WTC11 (cell line): Measurements from ENCODE around the gene AKR1C8. TPM values are rescaled to one million over a fixed set of nuclear protein-coding genes. Genes with fewer than 3 reads are reported as not detected.
A peak's percentile ranks its signal among the peaks of the same experiment; 100 is the strongest.
"Not testable (repeated sequence)": the region's sequence is repeated elsewhere in the genome, so short reads cannot be mapped to it uniquely, and the experiment has no call there.

Source experiments
- ATAC-seq: fragments of 200-7000 bp; cut with Tn5 transposase; 2 replicates; pipeline ENCODE4 v1.10.0; 2021; ENCODE audit warnings: mild to moderate bottlenecking, moderate library complexity
- CTCF ChIA-PET: fragments of 300-600 bp; sonication (Branson Sonifier 250); formaldehyde crosslinking; loops from one replicate; lab custom pipeline; 2021; ENCODE audit warnings: antibody characterized with exemption; lab: Charles Lee
- POLR2A ChIA-PET: fragments of 350-600 bp; sonication (Branson Sonifier 250); formaldehyde crosslinking; loops from one replicate; lab custom pipeline; 2021; ENCODE audit warnings: antibody characterized with exemption; lab: Charles Lee
- DNase-seq: peaks from one replicate; pipeline ENCODE4 v3.0.0; 2021; ENCODE audit warnings: low spot score
- H3K27ac Mint-ChIP-seq: 2 replicates; pipeline ENCODE4 v1.8.0; 2021; ENCODE audit warnings: mixed read lengths
- H3K27me3 Mint-ChIP-seq: 2 replicates; pipeline ENCODE4 v1.8.0; 2021; ENCODE audit warnings: low read depth, mild to moderate bottlenecking, moderate library complexity, mixed read lengths
- H3K36me3 Mint-ChIP-seq: 2 replicates; pipeline ENCODE4 v1.8.0; 2021; ENCODE audit warnings: mixed read lengths
- H3K4me1 Mint-ChIP-seq: 2 replicates; pipeline ENCODE4 v1.8.0; 2022; ENCODE audit warnings: mixed read lengths
- H3K4me3 Mint-ChIP-seq: 2 replicates; pipeline ENCODE4 v1.8.0; 2021; ENCODE audit warnings: mild to moderate bottlenecking, moderate library complexity, mixed read lengths
- H3K9me3 Mint-ChIP-seq: 2 replicates; pipeline ENCODE4 v1.8.0; 2021; ENCODE audit warnings: mixed read lengths
- CREM ChIP-seq: sonication (generic); formaldehyde crosslinking; IDR thresholded peaks from 2 replicates; pipeline ENCODE4 v1.8.1; 2022; ENCODE audit warnings: mild to moderate bottlenecking, missing genetic modification reagents, moderate library complexity
- ELF4 ChIP-seq: sonication (generic); formaldehyde crosslinking; IDR thresholded peaks from 2 replicates; pipeline ENCODE4 v1.8.1; 2022; ENCODE audit warnings: low read depth, mild to moderate bottlenecking, moderate library complexity, missing genetic modification reagents
- GABPB1 ChIP-seq: sonication (generic); formaldehyde crosslinking; IDR thresholded peaks from 2 replicates; pipeline ENCODE4 v1.8.1; 2023; ENCODE audit warnings: mild to moderate bottlenecking, missing genetic modification reagents
- GTF2I ChIP-seq: fragments of 250-450 bp; sonication (Bioruptor Pico); conservative IDR thresholded peaks from 2 replicates; pipeline ENCODE4 v1.4.0; 2021; ENCODE audit warnings: mild to moderate bottlenecking
- HMGXB4 ChIP-seq: sonication (generic); formaldehyde crosslinking; IDR thresholded peaks from 2 replicates; pipeline ENCODE4 v1.8.1; 2023; ENCODE audit warnings: mild to moderate bottlenecking, moderate library complexity, missing genetic modification reagents
- IRF1 ChIP-seq: sonication (generic); formaldehyde crosslinking; IDR thresholded peaks from 2 replicates; pipeline ENCODE4 v1.8.0; 2023; ENCODE audit warnings: missing genetic modification reagents
- NFE2L1 ChIP-seq: sonication (generic); formaldehyde crosslinking; IDR thresholded peaks from 2 replicates; pipeline ENCODE4 v1.8.1; 2023; ENCODE audit warnings: missing genetic modification reagents
- NR2C2 ChIP-seq: sonication (generic); formaldehyde crosslinking; IDR thresholded peaks from 2 replicates; pipeline ENCODE4 v1.8.0; 2022; ENCODE audit warnings: mild to moderate bottlenecking, missing genetic modification reagents
- PREB ChIP-seq: sonication (generic); formaldehyde crosslinking; IDR thresholded peaks from 2 replicates; pipeline ENCODE4 v1.8.1; 2022; ENCODE audit warnings: mild to moderate bottlenecking, missing genetic modification reagents, moderate library complexity, borderline replicate concordance
- SMAD4 ChIP-seq: sonication (generic); formaldehyde crosslinking; IDR thresholded peaks from 2 replicates; pipeline ENCODE4 v1.8.0; 2022; ENCODE audit warnings: mild to moderate bottlenecking, missing genetic modification reagents
- ZBTB43 ChIP-seq: sonication (generic); formaldehyde crosslinking; IDR thresholded peaks from 2 replicates; pipeline ENCODE4 v1.8.1; 2023; ENCODE audit warnings: mild to moderate bottlenecking, missing genetic modification reagents
- ZNF423 ChIP-seq: fragments of 250-450 bp; sonication (Bioruptor Pico); IDR thresholded peaks from 2 replicates; pipeline ENCODE4 v2.1.2; 2022; ENCODE audit warnings: mild to moderate bottlenecking, moderate library complexity
- total RNA-seq: library from RNA; stranded (reverse); gene quantifications from 3 replicates; pipeline ENCODE4 v1.2.3, GENCODE V29; 2021
- TF ChIP-seq, protein P1 (sequence below): sonication (generic); formaldehyde crosslinking; IDR thresholded peaks from 2 replicates; pipeline ENCODE4 v1.8.1; 2023; ENCODE audit warnings: mild to moderate bottlenecking, missing genetic modification reagents, moderate library complexity
- TF ChIP-seq, protein P2 (sequence below): sonication (generic); formaldehyde crosslinking; IDR thresholded peaks from 2 replicates; pipeline ENCODE4 v1.8.0; 2023; ENCODE audit warnings: mild to moderate bottlenecking, missing genetic modification reagents
- TF ChIP-seq, protein P3 (sequence below): sonication (generic); formaldehyde crosslinking; IDR thresholded peaks from 2 replicates; pipeline ENCODE4 v1.8.0; 2022; ENCODE audit warnings: mild to moderate bottlenecking, missing genetic modification reagents
- TF ChIP-seq, protein P4 (sequence below): sonication (generic); formaldehyde crosslinking; IDR thresholded peaks from 2 replicates; pipeline ENCODE4 v1.8.1; 2022; ENCODE audit warnings: low read depth, mild to moderate bottlenecking, moderate library complexity, missing genetic modification reagents, borderline replicate concordance

AKR1C8 gene
- total RNA-seq, 1 experiment from 2014 or later = not detected

GRCh38 chr10:5211696-5212536, 27.0 kb upstream of the AKR1C8 start:
- ATAC-seq = no peak
- Mint-ChIP-seq H3K36me3 (peaks cover 12% of the 10 kb centered on the region), H3K4me1 (no peaks in the 10 kb centered on the region), H3K9me3 (peaks cover 44% of the 10 kb centered on the region), H3K27me3 (no peaks in the 10 kb centered on the region), H3K4me3 (no peak overlapping the region), H3K27ac (no peak overlapping the region)
- no peak for DNase-seq
- CTCF ChIA-PET = no interaction called here
- POLR2A ChIA-PET = no interaction called here
- TF ChIP-seq, protein P1, sequence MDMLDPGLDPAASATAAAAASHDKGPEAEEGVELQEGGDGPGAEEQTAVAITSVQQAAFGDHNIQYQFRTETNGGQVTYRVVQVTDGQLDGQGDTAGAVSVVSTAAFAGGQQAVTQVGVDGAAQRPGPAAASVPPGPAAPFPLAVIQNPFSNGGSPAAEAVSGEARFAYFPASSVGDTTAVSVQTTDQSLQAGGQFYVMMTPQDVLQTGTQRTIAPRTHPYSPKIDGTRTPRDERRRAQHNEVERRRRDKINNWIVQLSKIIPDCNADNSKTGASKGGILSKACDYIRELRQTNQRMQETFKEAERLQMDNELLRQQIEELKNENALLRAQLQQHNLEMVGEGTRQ = no peak
- TF ChIP-seq ZBTB43 (no peak), GABPB1 (CRISPR knock-in tag) (no peak), ZNF423 (CRISPR knock-in tag) (no peak), GTF2I (CRISPR knock-in tag) (no peak), CREM (CRISPR knock-in tag) (no peak), HMGXB4 (CRISPR knock-in tag) (no peak), PREB (CRISPR knock-in tag) (no peak), NFE2L1 (CRISPR knock-in tag) (no peak), IRF1 (no peak), SMAD4 (CRISPR knock-in tag) (no peak), ELF4 (CRISPR knock-in tag) (no peak), NR2C2 (no peak)
- TF ChIP-seq, protein P2, sequence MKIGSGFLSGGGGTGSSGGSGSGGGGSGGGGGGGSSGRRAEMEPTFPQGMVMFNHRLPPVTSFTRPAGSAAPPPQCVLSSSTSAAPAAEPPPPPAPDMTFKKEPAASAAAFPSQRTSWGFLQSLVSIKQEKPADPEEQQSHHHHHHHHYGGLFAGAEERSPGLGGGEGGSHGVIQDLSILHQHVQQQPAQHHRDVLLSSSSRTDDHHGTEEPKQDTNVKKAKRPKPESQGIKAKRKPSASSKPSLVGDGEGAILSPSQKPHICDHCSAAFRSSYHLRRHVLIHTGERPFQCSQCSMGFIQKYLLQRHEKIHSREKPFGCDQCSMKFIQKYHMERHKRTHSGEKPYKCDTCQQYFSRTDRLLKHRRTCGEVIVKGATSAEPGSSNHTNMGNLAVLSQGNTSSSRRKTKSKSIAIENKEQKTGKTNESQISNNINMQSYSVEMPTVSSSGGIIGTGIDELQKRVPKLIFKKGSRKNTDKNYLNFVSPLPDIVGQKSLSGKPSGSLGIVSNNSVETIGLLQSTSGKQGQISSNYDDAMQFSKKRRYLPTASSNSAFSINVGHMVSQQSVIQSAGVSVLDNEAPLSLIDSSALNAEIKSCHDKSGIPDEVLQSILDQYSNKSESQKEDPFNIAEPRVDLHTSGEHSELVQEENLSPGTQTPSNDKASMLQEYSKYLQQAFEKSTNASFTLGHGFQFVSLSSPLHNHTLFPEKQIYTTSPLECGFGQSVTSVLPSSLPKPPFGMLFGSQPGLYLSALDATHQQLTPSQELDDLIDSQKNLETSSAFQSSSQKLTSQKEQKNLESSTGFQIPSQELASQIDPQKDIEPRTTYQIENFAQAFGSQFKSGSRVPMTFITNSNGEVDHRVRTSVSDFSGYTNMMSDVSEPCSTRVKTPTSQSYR (CRISPR knock-in tag) = no peak
- TF ChIP-seq, protein P3, sequence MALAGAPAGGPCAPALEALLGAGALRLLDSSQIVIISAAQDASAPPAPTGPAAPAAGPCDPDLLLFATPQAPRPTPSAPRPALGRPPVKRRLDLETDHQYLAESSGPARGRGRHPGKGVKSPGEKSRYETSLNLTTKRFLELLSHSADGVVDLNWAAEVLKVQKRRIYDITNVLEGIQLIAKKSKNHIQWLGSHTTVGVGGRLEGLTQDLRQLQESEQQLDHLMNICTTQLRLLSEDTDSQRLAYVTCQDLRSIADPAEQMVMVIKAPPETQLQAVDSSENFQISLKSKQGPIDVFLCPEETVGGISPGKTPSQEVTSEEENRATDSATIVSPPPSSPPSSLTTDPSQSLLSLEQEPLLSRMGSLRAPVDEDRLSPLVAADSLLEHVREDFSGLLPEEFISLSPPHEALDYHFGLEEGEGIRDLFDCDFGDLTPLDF (CRISPR knock-in tag) = no peak
- TF ChIP-seq, protein P4, sequence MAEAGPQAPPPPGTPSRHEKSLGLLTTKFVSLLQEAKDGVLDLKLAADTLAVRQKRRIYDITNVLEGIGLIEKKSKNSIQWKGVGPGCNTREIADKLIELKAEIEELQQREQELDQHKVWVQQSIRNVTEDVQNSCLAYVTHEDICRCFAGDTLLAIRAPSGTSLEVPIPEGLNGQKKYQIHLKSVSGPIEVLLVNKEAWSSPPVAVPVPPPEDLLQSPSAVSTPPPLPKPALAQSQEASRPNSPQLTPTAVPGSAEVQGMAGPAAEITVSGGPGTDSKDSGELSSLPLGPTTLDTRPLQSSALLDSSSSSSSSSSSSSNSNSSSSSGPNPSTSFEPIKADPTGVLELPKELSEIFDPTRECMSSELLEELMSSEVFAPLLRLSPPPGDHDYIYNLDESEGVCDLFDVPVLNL (CRISPR knock-in tag) = no peak

- peaks cover 12% of the 10 kb centered on the region for H3K36me3 Mint-ChIP-seq
- H3K27ac Mint-ChIP-seq, POLR2A ChIA-PET, H3K4me3 Mint-ChIP-seq, H3K4me1 Mint-ChIP-seq, H3K27me3 Mint-ChIP-seq: not testable (repeated sequence)
- CTCF ChIA-PET = interaction anchor here (0.6 to 0.9 kb wide), 4 partner anchors 50 to 395 kb away, joined by 3 to 4 read pairs (median 3); no protein-coding TSS in a partner anchor
- DNase-seq (peak; percentile 20), ATAC-seq (peak; percentile 51; the same call in 1 of the 2 replicates)
- H3K9me3 Mint-ChIP-seq = peaks cover 43% of the 10 kb centered on the region
These were observed 25.3 kb upstream of the AKR1C8 start for GRCh38 chr10:5210261-5210660.

DNA sequence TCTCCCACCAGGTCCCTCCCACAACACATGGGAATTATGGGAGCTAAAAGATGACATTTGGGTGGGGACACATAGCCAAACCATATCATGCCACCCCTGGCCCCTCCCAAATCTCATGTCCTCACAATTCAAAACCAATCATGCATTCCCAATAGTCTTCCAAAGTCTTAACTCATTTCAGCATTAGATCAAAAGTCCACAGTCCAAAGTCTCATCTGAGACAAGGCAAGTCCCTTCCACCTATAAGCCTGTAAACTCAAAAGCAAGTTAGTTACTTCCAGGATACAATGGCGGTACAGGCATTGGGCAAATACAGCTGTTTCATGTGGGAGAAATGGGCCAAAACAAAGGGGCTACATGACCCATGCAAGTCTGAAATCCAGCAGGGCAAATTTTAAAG, 24.8 kb upstream of the AKR1C8 start:
- Mint-ChIP-seq H3K9me3 (peaks cover 38% of the 10 kb centered on the region), H3K36me3 (peaks cover 12% of the 10 kb centered on the region)
- H3K27me3 Mint-ChIP-seq, H3K4me3 Mint-ChIP-seq, DNase-seq, POLR2A ChIA-PET, H3K27ac Mint-ChIP-seq, ATAC-seq, H3K4me1 Mint-ChIP-seq: not testable (repeated sequence)
- CTCF ChIA-PET = interaction anchor here (0.6 to 0.9 kb wide), 3 partner anchors 187 to 395 kb away, joined by 3 to 4 read pairs (median 3); no protein-coding TSS in a partner anchor
